OCI-LY7 (cell line): ENCODE measurements around the gene TMEM140.

ENCODE experiments used
- EZH2phosphoT487 ChIP-seq: fragments of 200-600 bp; sonication (generic); IDR thresholded peaks from 2 replicates; pipeline ENCODE4 v1.6.1; 2018; ENCODE audit warnings: low read depth, borderline replicate concordance, mild to moderate bottlenecking, mixed run types, antibody characterized with exemption, low read length, moderate library complexity, mixed read lengths
- TF ChIP-seq, protein P1 (sequence below): fragments of 200-600 bp; sonication (generic); conservative IDR thresholded peaks from 2 replicates; pipeline ENCODE4 v1.5.1; 2014; ENCODE audit warnings: mild to moderate bottlenecking, antibody characterized with exemption, low read length, moderate library complexity, mixed read lengths

DNA sequence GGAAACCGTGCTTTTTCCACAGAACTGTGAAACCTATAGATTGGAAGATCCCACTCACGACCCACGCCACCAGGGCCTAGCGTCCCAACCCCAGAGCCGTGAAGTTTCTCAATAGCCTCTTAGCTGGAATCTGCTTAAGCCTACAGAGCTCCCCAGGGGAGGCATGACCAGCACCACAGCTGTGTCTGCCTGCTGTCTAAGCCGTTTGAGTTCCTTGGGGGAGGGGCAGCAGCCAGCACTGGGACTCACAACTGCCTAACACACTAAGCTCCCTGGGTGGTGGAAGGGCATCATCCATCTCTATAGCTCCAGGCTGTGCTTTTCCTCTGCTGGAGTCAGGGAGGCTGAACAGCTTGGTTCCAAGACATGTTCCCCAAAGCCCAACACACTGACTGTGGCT is 26.0 kb upstream of the TMEM140 start:
- TF ChIP-seq, protein P1, sequence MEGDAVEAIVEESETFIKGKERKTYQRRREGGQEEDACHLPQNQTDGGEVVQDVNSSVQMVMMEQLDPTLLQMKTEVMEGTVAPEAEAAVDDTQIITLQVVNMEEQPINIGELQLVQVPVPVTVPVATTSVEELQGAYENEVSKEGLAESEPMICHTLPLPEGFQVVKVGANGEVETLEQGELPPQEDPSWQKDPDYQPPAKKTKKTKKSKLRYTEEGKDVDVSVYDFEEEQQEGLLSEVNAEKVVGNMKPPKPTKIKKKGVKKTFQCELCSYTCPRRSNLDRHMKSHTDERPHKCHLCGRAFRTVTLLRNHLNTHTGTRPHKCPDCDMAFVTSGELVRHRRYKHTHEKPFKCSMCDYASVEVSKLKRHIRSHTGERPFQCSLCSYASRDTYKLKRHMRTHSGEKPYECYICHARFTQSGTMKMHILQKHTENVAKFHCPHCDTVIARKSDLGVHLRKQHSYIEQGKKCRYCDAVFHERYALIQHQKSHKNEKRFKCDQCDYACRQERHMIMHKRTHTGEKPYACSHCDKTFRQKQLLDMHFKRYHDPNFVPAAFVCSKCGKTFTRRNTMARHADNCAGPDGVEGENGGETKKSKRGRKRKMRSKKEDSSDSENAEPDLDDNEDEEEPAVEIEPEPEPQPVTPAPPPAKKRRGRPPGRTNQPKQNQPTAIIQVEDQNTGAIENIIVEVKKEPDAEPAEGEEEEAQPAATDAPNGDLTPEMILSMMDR = no peak
- no peak for TF ChIP-seq EZH2phosphoT487
